Measurements from ENCODE around the gene NR5A1.

DNA sequence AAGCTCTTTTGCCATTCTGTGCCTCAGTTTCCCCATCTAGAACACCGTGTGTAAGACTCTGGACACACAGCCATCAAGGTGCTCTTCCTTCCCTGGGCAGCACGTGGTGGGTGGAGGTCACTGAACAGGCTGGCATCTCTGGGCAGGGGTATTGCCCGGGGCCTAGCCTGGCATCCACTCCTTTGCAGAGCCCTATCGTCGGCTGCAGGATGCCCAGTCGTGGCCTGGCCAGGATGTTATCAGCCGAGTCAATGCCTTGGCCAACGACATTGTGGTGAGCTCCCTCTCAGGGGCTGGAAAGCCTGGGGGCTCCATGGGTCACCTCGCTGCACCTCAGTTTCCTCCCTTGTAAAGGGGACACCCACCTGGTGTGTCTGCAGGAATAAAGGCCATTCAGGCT lies 52.9 kb downstream of the NR5A1 start:
- TF ChIP-seq, protein P1, sequence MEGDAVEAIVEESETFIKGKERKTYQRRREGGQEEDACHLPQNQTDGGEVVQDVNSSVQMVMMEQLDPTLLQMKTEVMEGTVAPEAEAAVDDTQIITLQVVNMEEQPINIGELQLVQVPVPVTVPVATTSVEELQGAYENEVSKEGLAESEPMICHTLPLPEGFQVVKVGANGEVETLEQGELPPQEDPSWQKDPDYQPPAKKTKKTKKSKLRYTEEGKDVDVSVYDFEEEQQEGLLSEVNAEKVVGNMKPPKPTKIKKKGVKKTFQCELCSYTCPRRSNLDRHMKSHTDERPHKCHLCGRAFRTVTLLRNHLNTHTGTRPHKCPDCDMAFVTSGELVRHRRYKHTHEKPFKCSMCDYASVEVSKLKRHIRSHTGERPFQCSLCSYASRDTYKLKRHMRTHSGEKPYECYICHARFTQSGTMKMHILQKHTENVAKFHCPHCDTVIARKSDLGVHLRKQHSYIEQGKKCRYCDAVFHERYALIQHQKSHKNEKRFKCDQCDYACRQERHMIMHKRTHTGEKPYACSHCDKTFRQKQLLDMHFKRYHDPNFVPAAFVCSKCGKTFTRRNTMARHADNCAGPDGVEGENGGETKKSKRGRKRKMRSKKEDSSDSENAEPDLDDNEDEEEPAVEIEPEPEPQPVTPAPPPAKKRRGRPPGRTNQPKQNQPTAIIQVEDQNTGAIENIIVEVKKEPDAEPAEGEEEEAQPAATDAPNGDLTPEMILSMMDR (IDR thresholded peaks at IDR 0.05) = no peak
- no peak for TF ChIP-seq POLR2A (IDR thresholded peaks at IDR 0.05)
